A673 (cell line): ENCODE results near the gene IQCH.

Experiments
- EZH2 ChIP-seq: fragments of 200-600 bp; sonication (generic); IDR thresholded peaks from 2 replicates; pipeline ENCODE4 v1.6.1; 2017; ENCODE audit warnings: borderline replicate concordance, low read depth, mild to moderate bottlenecking, mixed read lengths, antibody characterized with exemption, low read length; ENCODE audit not compliant: poor library complexity, severe bottlenecking
- TF ChIP-seq, protein P1 (sequence below): fragments of 300-800, 200-600 bp; sonication (generic); conservative IDR thresholded peaks from 2 replicates; pipeline ENCODE4 v1.5.1; 2017; ENCODE audit warnings: low read depth, mild to moderate bottlenecking, antibody characterized with exemption, low read length, moderate library complexity, mixed read lengths

GRCh38 chr15:67359431-67360079, 105.0 kb downstream of the IQCH start:
- TF ChIP-seq, protein P1, sequence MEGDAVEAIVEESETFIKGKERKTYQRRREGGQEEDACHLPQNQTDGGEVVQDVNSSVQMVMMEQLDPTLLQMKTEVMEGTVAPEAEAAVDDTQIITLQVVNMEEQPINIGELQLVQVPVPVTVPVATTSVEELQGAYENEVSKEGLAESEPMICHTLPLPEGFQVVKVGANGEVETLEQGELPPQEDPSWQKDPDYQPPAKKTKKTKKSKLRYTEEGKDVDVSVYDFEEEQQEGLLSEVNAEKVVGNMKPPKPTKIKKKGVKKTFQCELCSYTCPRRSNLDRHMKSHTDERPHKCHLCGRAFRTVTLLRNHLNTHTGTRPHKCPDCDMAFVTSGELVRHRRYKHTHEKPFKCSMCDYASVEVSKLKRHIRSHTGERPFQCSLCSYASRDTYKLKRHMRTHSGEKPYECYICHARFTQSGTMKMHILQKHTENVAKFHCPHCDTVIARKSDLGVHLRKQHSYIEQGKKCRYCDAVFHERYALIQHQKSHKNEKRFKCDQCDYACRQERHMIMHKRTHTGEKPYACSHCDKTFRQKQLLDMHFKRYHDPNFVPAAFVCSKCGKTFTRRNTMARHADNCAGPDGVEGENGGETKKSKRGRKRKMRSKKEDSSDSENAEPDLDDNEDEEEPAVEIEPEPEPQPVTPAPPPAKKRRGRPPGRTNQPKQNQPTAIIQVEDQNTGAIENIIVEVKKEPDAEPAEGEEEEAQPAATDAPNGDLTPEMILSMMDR = no peak
- TF ChIP-seq EZH2 = no peak
